ENCODE measurements around the gene CAMK1D.

GRCh38 chr10:12391206-12391605 is 41.9 kb downstream of the CAMK1D start:
- TF ChIP-seq CTCF (IDR thresholded peaks at IDR 0.05) (no peak), POLR2A (IDR thresholded peaks at IDR 0.05) (no peak), POLR2AphosphoS5 (IDR thresholded peaks at IDR 0.05; ENCODE audit: insufficient read depth in 1 of 2, low read depth in 1 of 2) (no peak)
